ENCODE data around the gene FRK. TPM values are rescaled to one million over a fixed set of nuclear protein-coding genes. Genes with fewer than 3 reads are reported as not detected.

FRK gene
- total RNA-seq, 4 donors from 2014 or later, result 13.3 to 25.4 (median 18.9) TPM

- Histone ChIP-seq H3K9me3 (no peaks in the 10 kb centered on the region), H3K4me1 (no peaks in the 10 kb centered on the region), H3K36me3 (peaks cover 0 to 3% (median 0%) of the 10 kb centered on the region in 4 donors), H3K27me3 (no peaks in the 10 kb centered on the region), H3K27ac (no peak overlapping the region), H3K4me3 (no peak overlapping the region)
- in situ Hi-C loops (cut with MboI; ENCODE audit: low pct_ligation_motif_present in 1 of 4, low pct_unique_long_range_greater_than_20kb in 1 of 4, low sequenced_read_pairs in 3 of 4), result no loop called here
- 68 to 69% methylated on average over 3 of the region's 3 CpGs for WGBS, 2 donors (ENCODE audit: low coverage in 1 of 2)
- TF ChIP-seq POLR2AphosphoS5 (IDR thresholded peaks at IDR 0.05), result no peak
- intact Hi-C loops (cut with DNase I; ENCODE audit: low total_unique reads), result no loop called here
- DNase-seq, result no peak
Observed at GRCh38 chr6:115958958-115959357, 101.7 kb downstream of the FRK start.

- intact Hi-C loops (cut with DNase I; ENCODE audit: low total_unique reads), result no loop called here
- TF ChIP-seq POLR2AphosphoS5 (IDR thresholded peaks at IDR 0.05) (no peak), EP300 (IDR thresholded peaks at IDR 0.05; ENCODE audit: low read depth) (no peak), CTCF (IDR thresholded peaks at IDR 0.05) (no peak), POLR2A (IDR thresholded peaks at IDR 0.05) (no peak)
- 61 to 75% methylated on average over 2 of the region's 2 CpGs for WGBS, 2 donors (ENCODE audit: low coverage in 1 of 2)
- Histone ChIP-seq H3K36me3 (peaks cover 0 to 3% (median 0%) of the 10 kb centered on the region in 4 donors), H3K9me3 (no peaks in the 10 kb centered on the region), H3K4me3 (no peak overlapping the region), H3K4me1 (no peaks in the 10 kb centered on the region), H3K27me3 (no peaks in the 10 kb centered on the region), H3K27ac (no peak overlapping the region)
- in situ Hi-C loops (cut with MboI; ENCODE audit: low pct_ligation_motif_present in 1 of 4, low pct_unique_long_range_greater_than_20kb in 1 of 4, low sequenced_read_pairs in 3 of 4), result no loop called here
- DNase-seq, result no peak
Observed at GRCh38 chr6:115954740-115955139, 106.0 kb downstream of the FRK start.

GRCh38 chr6:115948751-115949150 lies 111.9 kb downstream of the FRK start:
- in situ Hi-C loops (cut with MboI; ENCODE audit: low pct_ligation_motif_present in 1 of 4, low pct_unique_long_range_greater_than_20kb in 1 of 4, low sequenced_read_pairs in 3 of 4) (no loop called here), intact Hi-C loops (cut with DNase I; ENCODE audit: low total_unique reads) (no loop called here)
- Histone ChIP-seq H3K4me3 (no peak overlapping the region), H3K4me1 (no peaks in the 10 kb centered on the region), H3K27me3 (no peaks in the 10 kb centered on the region), H3K27ac (peak overlapping the region in 1 of 4 donors; percentile 12), H3K36me3 (peaks cover 0 to 8% (median 2%) of the 10 kb centered on the region in 4 donors), H3K9me3 (no peaks in the 10 kb centered on the region)
- DNase-seq, result no peak
- TF ChIP-seq CTCF (IDR thresholded peaks at IDR 0.05) (no peak), POLR2A (IDR thresholded peaks at IDR 0.05) (no peak), EP300 (IDR thresholded peaks at IDR 0.05; ENCODE audit: low read depth) (no peak), POLR2AphosphoS5 (IDR thresholded peaks at IDR 0.05) (no peak)

GRCh38 chr6:115947966-115948541 lies 112.6 kb downstream of the FRK start:
- H3K4me3 ChIP-seq, result no peak overlapping the region
- peak; percentile 44 for DNase-seq
- TF ChIP-seq POLR2A (IDR thresholded peaks at IDR 0.05) (no peak), EP300 (IDR thresholded peaks at IDR 0.05; ENCODE audit: low read depth) (no peak), CTCF (IDR thresholded peaks at IDR 0.05) (no peak), POLR2AphosphoS5 (IDR thresholded peaks at IDR 0.05) (peak in 1 of 3 donors; percentile 26)
- no peaks in the 10 kb centered on the region for H3K4me1 ChIP-seq
- no peaks in the 10 kb centered on the region for H3K9me3 ChIP-seq
- no peaks in the 10 kb centered on the region for H3K27me3 ChIP-seq
- H3K27ac ChIP-seq, result peak overlapping the region in 2 of 4 donors; percentile 12 to 24
- H3K36me3 ChIP-seq, result peaks cover 0 to 8% (median 2%) of the 10 kb centered on the region in 4 donors
- in situ Hi-C loops (cut with MboI; ENCODE audit: low pct_ligation_motif_present in 1 of 4, low pct_unique_long_range_greater_than_20kb in 1 of 4, low sequenced_read_pairs in 3 of 4), result no loop called here
- WGBS, 2 donors (ENCODE audit: low coverage in 1 of 2), result 60 to 71% methylated on average over 1 to 2 of the region's 2 CpGs
- intact Hi-C loops (cut with DNase I; ENCODE audit: low total_unique reads), result no loop called here

- H3K9me3 ChIP-seq, result no peaks in the 10 kb centered on the region
- H3K36me3 ChIP-seq, result peaks cover 0 to 8% (median 2%) of the 10 kb centered on the region in 4 donors
- intact Hi-C loops (cut with DNase I; ENCODE audit: low total_unique reads), result no loop called here
- 67 to 85% methylated on average over 1 of the region's 1 CpG for WGBS, 2 donors (ENCODE audit: low coverage in 1 of 2)
- no peak for DNase-seq
- no peak overlapping the region for H3K27ac ChIP-seq
- in situ Hi-C loops (cut with MboI; ENCODE audit: low pct_ligation_motif_present in 1 of 4, low pct_unique_long_range_greater_than_20kb in 1 of 4, low sequenced_read_pairs in 3 of 4), result no loop called here
- TF ChIP-seq POLR2AphosphoS5 (IDR thresholded peaks at IDR 0.05) (no peak), CTCF (IDR thresholded peaks at IDR 0.05) (no peak), EP300 (IDR thresholded peaks at IDR 0.05; ENCODE audit: low read depth) (no peak), POLR2A (IDR thresholded peaks at IDR 0.05) (no peak)
- H3K4me1 ChIP-seq, result no peaks in the 10 kb centered on the region
- H3K27me3 ChIP-seq, result no peaks in the 10 kb centered on the region
- H3K4me3 ChIP-seq, result no peak overlapping the region
Observed at GRCh38 chr6:115945812-115946211, 114.9 kb downstream of the FRK start.
